GM19452 (cell line): ENCODE measurements around the gene AUNIP.

Experiments
- ATAC-seq: cut with Tn5 transposase; IDR thresholded peaks from one replicate; pipeline ENCODE4 v1.9.1; 2021; ENCODE audit not compliant: unreplicated experiment

Gene AUNIP, protein sequence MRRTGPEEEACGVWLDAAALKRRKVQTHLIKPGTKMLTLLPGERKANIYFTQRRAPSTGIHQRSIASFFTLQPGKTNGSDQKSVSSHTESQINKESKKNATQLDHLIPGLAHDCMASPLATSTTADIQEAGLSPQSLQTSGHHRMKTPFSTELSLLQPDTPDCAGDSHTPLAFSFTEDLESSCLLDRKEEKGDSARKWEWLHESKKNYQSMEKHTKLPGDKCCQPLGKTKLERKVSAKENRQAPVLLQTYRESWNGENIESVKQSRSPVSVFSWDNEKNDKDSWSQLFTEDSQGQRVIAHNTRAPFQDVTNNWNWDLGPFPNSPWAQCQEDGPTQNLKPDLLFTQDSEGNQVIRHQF

GRCh38 chr1:25858906-25859789 lies at the start of gene AUNIP:
TSS of gene AUNIP (minus strand) at chr1:25859457. CDS start at chr1:25859357, 100 bp downstream.
- ATAC-seq = peak; percentile 82

- ATAC-seq = no peak
Measured at GRCh38 chr1:25909040-25909439, 49.8 kb upstream of the AUNIP start.

DNA sequence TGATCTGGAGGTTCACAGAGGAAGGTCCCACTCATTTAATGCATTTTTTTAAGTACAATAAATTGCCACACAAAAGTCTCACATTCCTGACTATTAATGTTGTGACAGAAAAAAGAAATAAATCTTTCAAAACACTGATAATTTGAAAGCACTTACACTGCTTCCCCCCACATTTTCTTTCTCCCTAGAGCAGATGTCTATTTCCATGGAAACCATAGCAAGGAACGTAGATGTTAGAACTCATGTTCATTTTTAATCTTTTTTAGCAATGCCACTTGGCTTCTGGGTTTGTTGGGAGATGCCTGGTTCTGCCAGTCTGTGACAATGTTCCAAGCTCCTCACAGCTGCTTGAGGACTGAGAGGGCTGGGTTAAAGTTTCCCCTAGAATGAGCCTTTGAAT lies 48.9 kb upstream of the AUNIP start:
- ATAC-seq = no peak

DNA sequence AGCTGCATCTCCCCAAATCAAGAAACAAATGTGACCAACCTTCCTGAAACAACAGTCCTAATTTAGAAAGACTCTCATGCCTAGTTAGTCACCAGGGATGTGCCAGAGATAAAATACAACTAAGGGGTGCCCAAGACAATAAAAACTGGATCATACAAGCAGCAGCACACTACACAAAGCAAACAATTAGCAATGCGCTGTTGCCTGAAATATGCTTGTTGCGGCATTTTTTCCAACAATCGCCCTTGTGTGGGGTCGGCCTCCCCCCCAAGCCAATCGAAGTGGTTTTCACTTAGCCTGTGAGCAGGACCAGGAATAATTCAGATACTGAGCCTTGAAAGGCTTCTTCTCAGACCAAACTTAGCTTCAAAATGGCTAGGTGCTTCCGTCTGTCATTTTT lies 48.3 kb upstream of the AUNIP start:
- no peak for ATAC-seq

GRCh38 chr1:25906644-25907300 lies 47.5 kb upstream of the AUNIP start:
- no peak for ATAC-seq

- peak; percentile 71 for ATAC-seq
Measured at GRCh38 chr1:25905680-25906643, 46.7 kb upstream of the AUNIP start, which contains the start of gene STMN1. TSS of gene STMN1 (minus strand) at chr1:25906419. CDS start at chr1:25904676, 1,743 bp downstream.

- ATAC-seq = peak; percentile 76
Measured at GRCh38 chr1:25904943-25905679, 45.9 kb upstream of the AUNIP start.

- no peak for ATAC-seq
Measured at GRCh38 chr1:25903986-25904385, 44.7 kb upstream of the AUNIP start.

- ATAC-seq = no peak
Measured at GRCh38 chr1:25902462-25902861, 43.2 kb upstream of the AUNIP start.

GRCh38 chr1:25900219-25900618 lies 41.0 kb upstream of the AUNIP start:
- no peak for ATAC-seq

- ATAC-seq = no peak
Measured at GRCh38 chr1:25899792-25900191, 40.5 kb upstream of the AUNIP start.

DNA sequence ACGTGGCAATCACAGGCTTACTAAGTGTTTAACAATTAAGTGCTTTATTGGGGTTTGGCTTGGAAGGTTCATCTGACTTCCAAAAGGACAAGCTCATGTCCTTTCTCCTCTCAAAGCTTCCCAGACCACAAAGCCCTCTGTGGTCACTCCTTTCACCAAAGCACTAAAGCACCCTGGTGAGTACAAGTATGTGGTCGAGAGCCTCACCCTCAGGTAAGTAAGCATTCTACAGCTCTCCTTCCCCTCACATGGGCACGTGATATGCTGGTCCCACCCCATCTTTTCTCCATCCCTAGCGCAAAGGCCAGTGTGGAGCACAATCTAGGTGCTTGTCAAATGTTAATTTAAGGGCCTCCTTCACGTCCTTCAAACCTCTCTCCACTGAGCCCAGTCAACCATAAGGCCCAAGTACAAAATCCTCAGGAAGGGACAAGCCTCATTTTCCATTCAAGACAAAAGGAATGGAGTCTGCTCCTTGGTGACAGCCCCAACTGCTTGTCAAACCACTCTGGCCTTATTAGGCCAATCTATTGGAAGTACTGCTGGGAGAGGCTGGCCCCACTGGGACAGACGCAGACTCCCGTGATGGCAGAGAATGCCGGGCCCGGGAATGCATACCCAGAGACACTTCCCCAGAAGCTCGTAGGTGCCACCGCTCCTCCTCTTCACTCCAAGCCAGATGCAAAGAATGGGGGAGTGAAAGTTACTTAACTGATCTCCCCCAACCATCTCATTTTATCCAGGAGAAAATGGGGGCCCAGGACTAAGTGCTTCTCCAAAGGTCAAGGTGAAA lies 39.2 kb upstream of the AUNIP start:
- ATAC-seq = no peak

- ATAC-seq = no peak
Measured at GRCh38 chr1:25897754-25898153, 38.5 kb upstream of the AUNIP start.

DNA sequence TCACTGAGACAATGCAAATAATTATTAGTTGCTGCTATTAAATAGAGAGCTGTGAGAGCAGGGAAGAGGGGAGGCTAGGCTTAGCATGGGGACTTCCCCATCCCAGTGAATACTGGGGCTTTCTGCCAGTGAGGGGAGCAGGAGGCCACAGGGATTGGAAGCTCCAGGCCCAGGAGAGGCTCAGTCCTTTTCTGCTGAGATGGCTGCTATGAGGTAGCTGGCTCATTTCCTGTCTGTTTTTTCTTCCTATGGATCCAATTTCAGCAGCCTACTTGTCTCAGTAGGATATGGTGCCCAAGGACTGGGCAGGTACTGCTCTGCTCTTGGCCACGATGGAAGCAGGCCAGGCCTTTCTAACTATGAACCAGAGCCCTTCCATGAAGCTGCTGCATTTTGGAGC lies 37.0 kb upstream of the AUNIP start:
- ATAC-seq = no peak

DNA sequence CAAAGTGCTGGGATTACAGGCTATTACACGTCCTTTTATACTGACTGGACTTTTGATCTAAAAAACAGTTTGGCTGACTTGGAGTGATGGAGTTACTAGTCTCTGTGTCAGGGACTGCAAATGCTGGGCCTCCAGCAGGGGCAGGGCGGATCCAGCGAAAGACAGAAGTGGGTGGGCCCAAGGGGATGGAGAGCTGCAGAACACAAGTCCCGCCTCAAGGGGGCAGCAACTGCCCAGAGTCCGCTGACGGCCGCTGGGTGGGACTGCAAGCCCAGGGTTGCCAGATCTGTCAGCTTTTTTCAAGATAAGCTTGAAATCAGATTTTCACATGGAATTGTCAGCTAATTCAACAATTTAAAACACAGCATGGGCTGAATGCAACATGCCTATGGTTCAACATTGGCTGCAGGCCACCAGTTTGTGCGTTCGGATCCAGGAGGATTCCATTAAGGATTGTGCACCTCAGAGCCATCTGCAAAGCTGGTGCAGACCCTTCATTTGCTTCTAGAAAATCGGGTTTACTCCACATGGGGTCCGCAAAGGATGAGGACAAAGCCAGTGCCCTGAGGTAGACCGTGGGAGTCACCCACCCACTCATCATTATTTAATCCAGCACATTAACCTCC lies 36.2 kb upstream of the AUNIP start:
- ATAC-seq = peak; percentile 83

GRCh38 chr1:25893116-25893515 lies 33.9 kb upstream of the AUNIP start:
- ATAC-seq = no peak

GRCh38 chr1:25891606-25892005 lies 32.3 kb upstream of the AUNIP start:
- no peak for ATAC-seq

DNA sequence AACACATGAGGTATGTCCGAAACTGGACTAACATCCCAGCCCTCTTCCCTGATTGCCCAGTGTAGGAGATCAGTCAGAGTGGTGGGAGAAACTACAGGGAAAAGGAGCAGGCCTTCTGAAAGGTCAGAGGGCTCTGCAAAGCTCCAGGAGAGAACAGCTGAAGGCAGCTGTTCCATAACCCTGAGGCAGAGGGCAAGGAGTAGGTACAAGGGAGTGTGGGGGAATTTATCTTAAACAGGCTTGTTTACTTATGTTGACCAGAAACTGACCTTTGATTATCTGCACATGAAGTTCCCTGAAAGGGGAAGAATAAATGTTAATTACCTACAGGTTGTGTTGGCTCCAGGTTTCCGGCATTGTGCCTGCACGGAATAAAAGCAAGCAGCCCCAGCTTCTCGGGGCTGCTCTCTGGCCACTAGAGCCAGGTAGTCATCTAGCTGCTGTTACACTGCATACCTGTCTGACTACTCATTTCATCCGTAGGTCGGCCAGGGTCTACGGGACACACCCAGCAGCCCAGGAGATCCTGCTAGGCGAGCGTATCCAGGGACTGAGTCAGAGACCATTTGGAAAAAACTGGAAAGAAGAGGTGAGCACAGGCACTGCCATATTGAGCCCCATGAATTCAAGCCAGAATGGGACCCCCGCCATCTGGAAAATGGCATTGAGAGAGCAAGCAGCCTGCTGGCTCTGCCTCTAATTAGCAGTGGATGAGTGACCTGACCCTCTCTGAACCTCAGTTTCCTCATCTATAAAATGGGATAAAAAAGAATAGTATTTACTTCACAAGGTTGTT lies 31.2 kb upstream of the AUNIP start:
- ATAC-seq = no peak
